SK-N-SH (cell line): ENCODE data around the gene UNC13B. TPM values are rescaled to one million over a fixed set of nuclear protein-coding genes. Genes with fewer than 3 reads are reported as not detected.

ENCODE experiments used
- CTCF ChIA-PET: fragments of 300-600, 350-600 bp; formaldehyde crosslinking; extraction: SDS; loops from one replicate; lab custom pipeline; 2021; lab: Yijun Ruan, JAX
- POLR2A ChIA-PET: fragments of 350-600 bp; sonication (Branson Sonifier 250); formaldehyde crosslinking; extraction: SDS; loops from one replicate; lab custom pipeline; 2020; ENCODE audit warnings: antibody characterized with exemption, inconsistent platforms; lab: Yijun Ruan, JAX
- DNase-seq: peaks from one replicate; pipeline ENCODE4 v3.0.0; 2012
- H2AFZ ChIP-seq: fragments of 200-600 bp; sonication (generic); 2 replicates; pipeline ENCODE4 v1.8.1; 2016; ENCODE audit warnings: antibody characterized with exemption, mild to moderate bottlenecking, low read depth
- H3F3A ChIP-seq: fragments of 200-600 bp; sonication (generic); replicated peaks from 2 replicates; pipeline ENCODE3; 2016; ENCODE audit warnings: antibody characterized with exemption, mild to moderate bottlenecking; ENCODE audit not compliant: insufficient read depth
- H3K27ac ChIP-seq, 2 experiments: fragments of 200-500 bp in 1 of 2; fragments of 200-600 bp in 1 of 2; sonication (Bioruptor generic) in 1 of 2; sonication (generic), shearing (Covaris generic) in 1 of 2; 2 replicates each; pipeline versions ENCODE4 v1.5.1 to v1.6.1; 2014 to 2016; ENCODE audit warnings: low read depth in 2 of 2, inconsistent platforms in 1 of 2, low read length in 1 of 2, mild to moderate bottlenecking in 1 of 2, mixed read lengths in 1 of 2
- H3K27me3 ChIP-seq: fragments of 200-600 bp; sonication (generic), shearing (Covaris generic); 2 replicates; pipeline ENCODE4 v1.6.1; 2016; ENCODE audit warnings: mixed run types; ENCODE audit not compliant: insufficient read depth
- H3K36me3 ChIP-seq, 2 experiments: fragments of 200-500 bp in 1 of 2; fragments of 200-600 bp in 1 of 2; sonication (Bioruptor generic) in 1 of 2; sonication (generic) in 1 of 2; replicated peaks in 1 of 2; 2 replicates each; pipeline versions ENCODE3 to v1.5.1; 2014 to 2016; ENCODE audit warnings: low read length in 1 of 2, mild to moderate bottlenecking in 1 of 2; ENCODE audit not compliant: insufficient read depth in 2 of 2, control insufficient read depth in 1 of 2
- H3K4me1 ChIP-seq, 2 experiments: fragments of 200-500 bp in 1 of 2; fragments of 200-600 bp in 1 of 2; sonication (Bioruptor generic) in 1 of 2; sonication (generic), shearing (Covaris generic) in 1 of 2; 2 replicates each; pipeline versions ENCODE4 v1.5.1 to v1.6.1; 2014 to 2016; ENCODE audit warnings: low read depth in 1 of 2, low read length in 1 of 2, mixed run types in 1 of 2; ENCODE audit not compliant: insufficient read depth in 2 of 2, control insufficient read depth in 1 of 2
- H3K4me2 ChIP-seq: fragments of 200-600 bp; sonication (generic), shearing (Covaris generic); 2 replicates; pipeline ENCODE4 v1.6.1; 2017; ENCODE audit warnings: mixed run types
- H3K4me3 ChIP-seq, 2 experiments: fragments of 200-500 bp in 1 of 2; fragments of 200-600 bp in 1 of 2; sonication (Bioruptor generic) in 1 of 2; sonication (generic), shearing (Covaris generic) in 1 of 2; 2 replicates each; pipeline versions ENCODE4 v1.5.1 to v1.8.1; 2014 to 2016; ENCODE audit warnings: low read depth in 2 of 2, inconsistent platforms in 1 of 2, low read length in 1 of 2, mild to moderate bottlenecking in 1 of 2, mixed read lengths in 1 of 2, moderate library complexity in 1 of 2
- H3K79me2 ChIP-seq: fragments of 200-600 bp; sonication (generic); 2 replicates; pipeline ENCODE4 v1.8.1; 2017; ENCODE audit warnings: mild to moderate bottlenecking; ENCODE audit not compliant: insufficient read depth
- H3K9ac ChIP-seq: fragments of 200-600 bp; sonication (generic); 2 replicates; pipeline ENCODE4 v1.6.1; 2017; ENCODE audit warnings: mixed run types
- H3K9me2 ChIP-seq: fragments of 200-600 bp; sonication (generic); 2 replicates; pipeline ENCODE4 v1.6.1; 2017; ENCODE audit warnings: mixed run types
- H3K9me3 ChIP-seq: fragments of 200-600 bp; sonication (generic); 2 replicates; pipeline ENCODE4 v1.6.1; 2017; ENCODE audit warnings: mixed run types, mild to moderate bottlenecking, moderate library complexity
- H4K20me1 ChIP-seq: fragments of 200-600 bp; sonication (generic); 2 replicates; pipeline ENCODE4 v1.6.1; 2017; ENCODE audit warnings: mild to moderate bottlenecking, mixed run types; ENCODE audit not compliant: insufficient read depth
- FOXM1 ChIP-seq: IDR thresholded peaks from 2 replicates; pipeline ENCODE4 v1.4.0; 2012; ENCODE audit warnings: low read depth, mild to moderate bottlenecking
- MXI1 ChIP-seq: IDR thresholded peaks from 2 replicates; pipeline ENCODE4 v1.6.1; 2012; ENCODE audit warnings: mild to moderate bottlenecking, low read depth, low read length, improper control_type of control experiment
- RFX5 ChIP-seq: IDR thresholded peaks from 2 replicates; pipeline ENCODE4 v1.6.1; 2012; ENCODE audit warnings: mild to moderate bottlenecking, improper control_type of control experiment, low read length
- RXRA ChIP-seq: IDR thresholded peaks from 2 replicates; pipeline ENCODE4 v1.4.0; 2012; ENCODE audit warnings: low read depth, mild to moderate bottlenecking, borderline replicate concordance
- SIN3A ChIP-seq: IDR thresholded peaks from 2 replicates; pipeline ENCODE4 v1.6.1; 2012; ENCODE audit warnings: low read depth, mild to moderate bottlenecking, low read length, moderate library complexity, borderline replicate concordance
- TCF12 ChIP-seq: IDR thresholded peaks from 2 replicates; pipeline ENCODE4 v1.4.0; 2012
- YY1 ChIP-seq: IDR thresholded peaks from 2 replicates; pipeline ENCODE4 v1.4.0; 2012; ENCODE audit warnings: low read depth, mild to moderate bottlenecking
- WGBS: methylation state at CpG from one replicate; pipeline ENCODE4 v1.1.6; 2017; ENCODE audit warnings: low lambda C conversion rate; 5-methylcytosine and 5-hydroxymethylcytosine counted together
- polyA plus RNA-seq, 3 experiments: library from polyadenylated mRNA; depleted of rRNA; stranded (reverse); fragments of >200 nt; gene quantifications; 2 replicates each; pipeline ENCODE4 v1.2.3, GENCODE V29; 2012
- TF ChIP-seq, protein P1 (sequence below): IDR thresholded peaks from 2 replicates; pipeline ENCODE4 v1.4.0; 2012; ENCODE audit warnings: low read depth, borderline replicate concordance
- TF ChIP-seq, protein P2 (sequence below): fragments of 150-350 bp; IDR thresholded peaks from 2 replicates; pipeline ENCODE4 v1.6.1; 2016; ENCODE audit warnings: mild to moderate bottlenecking, low read depth, low read length
- TF ChIP-seq, protein P3 (sequence below): fragments of 200-600 bp; sonication (generic); IDR thresholded peaks from 2 replicates; pipeline ENCODE4 v1.6.1; 2017; ENCODE audit warnings: antibody characterized with exemption, mild to moderate bottlenecking, moderate library complexity

Gene UNC13B
- polyA plus RNA-seq, 1 of the 3 experiments (the other 2 are of a cell fraction), result 8.1 TPM

DNA sequence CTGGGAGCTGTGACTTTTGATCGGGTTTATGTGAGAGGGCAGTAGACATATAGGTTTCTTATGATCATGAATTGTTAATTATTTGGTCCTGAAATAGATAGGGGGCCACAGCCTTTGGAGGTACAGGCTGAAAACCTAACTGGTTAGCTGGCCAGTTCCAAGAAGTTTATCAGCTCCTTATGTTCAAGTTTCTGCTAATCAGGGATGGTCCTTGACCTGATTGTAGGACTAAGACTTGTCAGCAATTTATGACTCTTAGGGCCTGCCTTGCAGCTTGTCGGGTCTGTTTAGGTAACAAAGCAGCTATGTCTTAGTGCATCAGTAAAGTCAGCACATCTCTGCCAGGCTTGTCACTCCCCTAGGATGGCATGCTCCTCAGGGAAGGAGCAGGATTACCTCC, 176.3 kb downstream of the UNC13B start:
- H4K20me1 ChIP-seq, result no peaks in the 10 kb centered on the region
- CTCF ChIA-PET, result interaction anchor here (1.1 kb wide), 1 partner anchor 241 kb away, joined by 3 read pairs; no protein-coding TSS in a partner anchor
- POLR2A ChIA-PET, result no interaction called here
- TF ChIP-seq, protein P1, sequence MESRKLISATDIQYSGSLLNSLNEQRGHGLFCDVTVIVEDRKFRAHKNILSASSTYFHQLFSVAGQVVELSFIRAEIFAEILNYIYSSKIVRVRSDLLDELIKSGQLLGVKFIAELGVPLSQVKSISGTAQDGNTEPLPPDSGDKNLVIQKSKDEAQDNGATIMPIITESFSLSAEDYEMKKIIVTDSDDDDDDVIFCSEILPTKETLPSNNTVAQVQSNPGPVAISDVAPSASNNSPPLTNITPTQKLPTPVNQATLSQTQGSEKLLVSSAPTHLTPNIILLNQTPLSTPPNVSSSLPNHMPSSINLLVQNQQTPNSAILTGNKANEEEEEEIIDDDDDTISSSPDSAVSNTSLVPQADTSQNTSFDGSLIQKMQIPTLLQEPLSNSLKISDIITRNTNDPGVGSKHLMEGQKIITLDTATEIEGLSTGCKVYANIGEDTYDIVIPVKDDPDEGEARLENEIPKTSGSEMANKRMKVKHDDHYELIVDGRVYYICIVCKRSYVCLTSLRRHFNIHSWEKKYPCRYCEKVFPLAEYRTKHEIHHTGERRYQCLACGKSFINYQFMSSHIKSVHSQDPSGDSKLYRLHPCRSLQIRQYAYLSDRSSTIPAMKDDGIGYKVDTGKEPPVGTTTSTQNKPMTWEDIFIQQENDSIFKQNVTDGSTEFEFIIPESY, result no peak
- TF ChIP-seq TCF12, result no peak
- no peak overlapping the region for H3K4me2 ChIP-seq
- H3K27me3 ChIP-seq, result no peaks in the 10 kb centered on the region
- no peaks in the 10 kb centered on the region for H3K9me2 ChIP-seq
- no peak overlapping the region for H3K4me3 ChIP-seq
- H3K9ac ChIP-seq, result no peak overlapping the region
- H3K79me2 ChIP-seq, result no peaks in the 10 kb centered on the region
- peaks cover 19% of the 10 kb centered on the region for H3F3A ChIP-seq
- peaks cover 3 to 36% of the 10 kb centered on the region in 2 experiments for H3K4me1 ChIP-seq
- no peak overlapping the region for H2AFZ ChIP-seq
- no peak for DNase-seq
- 100% methylated on average over 2 of the region's 2 CpGs for WGBS
- no peaks in the 10 kb centered on the region for H3K9me3 ChIP-seq
- no peaks in the 10 kb centered on the region for H3K36me3 ChIP-seq
- no peak overlapping the region for H3K27ac ChIP-seq

DNA sequence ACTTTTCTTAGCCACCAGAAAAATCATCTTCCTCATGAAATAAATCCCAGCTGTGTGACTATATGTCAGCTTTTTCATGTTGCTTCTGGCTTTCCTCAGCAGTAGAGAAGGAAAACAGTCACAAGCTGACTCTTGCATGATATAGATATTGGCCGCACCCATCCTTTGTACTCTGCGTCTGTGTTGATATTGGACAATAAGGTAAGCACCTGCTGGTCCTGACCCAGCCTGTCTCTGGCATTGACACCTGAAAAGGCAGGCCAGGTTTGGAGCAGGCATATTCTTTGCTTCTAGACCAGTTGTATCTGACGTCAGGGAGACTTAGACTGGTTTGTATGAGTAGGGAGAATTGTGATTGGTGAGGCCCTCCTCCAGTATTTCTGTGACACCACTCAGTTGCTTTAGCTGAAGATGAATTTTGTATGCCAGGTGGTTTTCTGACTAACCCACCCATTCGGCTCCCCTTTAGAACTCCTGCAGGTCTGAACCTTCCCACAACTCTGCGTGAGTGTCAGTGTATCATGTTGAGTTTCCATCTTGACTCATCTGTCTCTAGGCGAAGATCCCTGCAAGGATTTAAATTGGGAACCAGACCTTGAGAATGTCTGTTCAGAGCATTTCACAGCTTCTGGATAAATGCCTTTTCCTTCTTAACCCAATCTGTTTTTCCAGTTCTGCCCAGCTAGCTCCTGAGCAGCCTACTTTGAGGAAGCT, 176.9 kb downstream of the UNC13B start:
- Histone ChIP-seq H3F3A (peaks cover 13% of the 10 kb centered on the region), H3K9me3 (no peaks in the 10 kb centered on the region), H3K9ac (no peak overlapping the region), H3K4me2 (no peak overlapping the region), H3K27me3 (no peaks in the 10 kb centered on the region), H2AFZ (no peak overlapping the region), H3K27ac (no peak overlapping the region), H3K79me2 (no peaks in the 10 kb centered on the region), H3K9me2 (no peaks in the 10 kb centered on the region), H3K36me3 (no peaks in the 10 kb centered on the region), H4K20me1 (no peaks in the 10 kb centered on the region), H3K4me1 (peaks cover 3 to 34% of the 10 kb centered on the region in 2 experiments), H3K4me3 (no peak overlapping the region)
- 97% methylated on average over 6 of the region's 6 CpGs for WGBS
- peak; percentile 75; the same call in 1 of the 2 replicates for TF ChIP-seq RFX5
- TF ChIP-seq, protein P2, sequence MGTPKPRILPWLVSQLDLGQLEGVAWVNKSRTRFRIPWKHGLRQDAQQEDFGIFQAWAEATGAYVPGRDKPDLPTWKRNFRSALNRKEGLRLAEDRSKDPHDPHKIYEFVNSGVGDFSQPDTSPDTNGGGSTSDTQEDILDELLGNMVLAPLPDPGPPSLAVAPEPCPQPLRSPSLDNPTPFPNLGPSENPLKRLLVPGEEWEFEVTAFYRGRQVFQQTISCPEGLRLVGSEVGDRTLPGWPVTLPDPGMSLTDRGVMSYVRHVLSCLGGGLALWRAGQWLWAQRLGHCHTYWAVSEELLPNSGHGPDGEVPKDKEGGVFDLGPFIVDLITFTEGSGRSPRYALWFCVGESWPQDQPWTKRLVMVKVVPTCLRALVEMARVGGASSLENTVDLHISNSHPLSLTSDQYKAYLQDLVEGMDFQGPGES, result no peak
- TF ChIP-seq YY1, result no peak
- TF ChIP-seq RXRA, result no peak
- POLR2A ChIA-PET, result no interaction called here
- CTCF ChIA-PET, result no interaction called here
- DNase-seq, result no peak

DNA sequence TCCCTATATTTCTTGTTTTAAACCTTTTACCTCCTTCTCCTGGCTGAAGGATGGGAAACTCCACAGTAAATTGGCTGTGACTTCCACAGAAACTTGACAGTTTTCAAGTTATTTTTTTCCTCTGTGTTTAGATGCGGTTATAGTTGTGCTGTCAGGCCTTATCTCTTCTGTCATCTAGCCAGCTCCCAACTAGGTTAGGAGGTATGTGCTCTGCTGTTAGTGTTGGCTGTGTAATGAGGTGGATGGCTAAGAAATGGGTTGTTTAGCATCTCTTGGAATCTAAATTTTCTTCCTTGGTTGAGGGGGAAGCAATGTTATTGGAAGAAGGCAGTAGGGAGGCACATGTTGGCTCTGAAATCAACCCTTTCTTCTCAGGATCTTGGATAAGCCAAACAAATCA, 178.2 kb downstream of the UNC13B start:
- CTCF ChIA-PET, result no interaction called here
- no peak overlapping the region for H3K27ac ChIP-seq
- WGBS, result 41% methylated on average over 1 of the region's 1 CpG
- H3K27me3 ChIP-seq, result no peaks in the 10 kb centered on the region
- POLR2A ChIA-PET, result no interaction called here
- no peaks in the 10 kb centered on the region for H3F3A ChIP-seq
- no peaks in the 10 kb centered on the region for H3K79me2 ChIP-seq
- no peak overlapping the region for H3K9ac ChIP-seq
- DNase-seq, result peak; percentile 4
- H3K36me3 ChIP-seq, result no peaks in the 10 kb centered on the region
- H2AFZ ChIP-seq, result no peak overlapping the region
- no peaks in the 10 kb centered on the region for H4K20me1 ChIP-seq
- peak overlapping the region; percentile 10; the same call in 1 of the 2 replicates for H3K4me2 ChIP-seq
- H3K4me3 ChIP-seq, result no peak overlapping the region
- H3K4me1 ChIP-seq, result peaks cover 3 to 21% of the 10 kb centered on the region in 2 experiments
- no peaks in the 10 kb centered on the region for H3K9me3 ChIP-seq
- H3K9me2 ChIP-seq, result no peaks in the 10 kb centered on the region
- no peak for TF ChIP-seq MXI1
- TF ChIP-seq, protein P1, result no peak
- no peak for TF ChIP-seq FOXM1
- TF ChIP-seq, protein P3, sequence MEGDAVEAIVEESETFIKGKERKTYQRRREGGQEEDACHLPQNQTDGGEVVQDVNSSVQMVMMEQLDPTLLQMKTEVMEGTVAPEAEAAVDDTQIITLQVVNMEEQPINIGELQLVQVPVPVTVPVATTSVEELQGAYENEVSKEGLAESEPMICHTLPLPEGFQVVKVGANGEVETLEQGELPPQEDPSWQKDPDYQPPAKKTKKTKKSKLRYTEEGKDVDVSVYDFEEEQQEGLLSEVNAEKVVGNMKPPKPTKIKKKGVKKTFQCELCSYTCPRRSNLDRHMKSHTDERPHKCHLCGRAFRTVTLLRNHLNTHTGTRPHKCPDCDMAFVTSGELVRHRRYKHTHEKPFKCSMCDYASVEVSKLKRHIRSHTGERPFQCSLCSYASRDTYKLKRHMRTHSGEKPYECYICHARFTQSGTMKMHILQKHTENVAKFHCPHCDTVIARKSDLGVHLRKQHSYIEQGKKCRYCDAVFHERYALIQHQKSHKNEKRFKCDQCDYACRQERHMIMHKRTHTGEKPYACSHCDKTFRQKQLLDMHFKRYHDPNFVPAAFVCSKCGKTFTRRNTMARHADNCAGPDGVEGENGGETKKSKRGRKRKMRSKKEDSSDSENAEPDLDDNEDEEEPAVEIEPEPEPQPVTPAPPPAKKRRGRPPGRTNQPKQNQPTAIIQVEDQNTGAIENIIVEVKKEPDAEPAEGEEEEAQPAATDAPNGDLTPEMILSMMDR, result no peak
- TF ChIP-seq SIN3A, result no peak; the same call in 1 of the 2 replicates
